DMS 273 (cell line): ENCODE results near the gene TOMM40L.
"Not testable (repeated sequence)": the region's sequence is repeated elsewhere in the genome, so short reads cannot be mapped to it uniquely, and the experiment has no call there.

ENCODE experiments used
- DNase-seq: peaks from one replicate; lab custom pipeline; 2025; ENCODE audit not compliant: unreplicated experiment; lab: John Stamatoyannopoulos, UW

The TOMM40L gene

DNA sequence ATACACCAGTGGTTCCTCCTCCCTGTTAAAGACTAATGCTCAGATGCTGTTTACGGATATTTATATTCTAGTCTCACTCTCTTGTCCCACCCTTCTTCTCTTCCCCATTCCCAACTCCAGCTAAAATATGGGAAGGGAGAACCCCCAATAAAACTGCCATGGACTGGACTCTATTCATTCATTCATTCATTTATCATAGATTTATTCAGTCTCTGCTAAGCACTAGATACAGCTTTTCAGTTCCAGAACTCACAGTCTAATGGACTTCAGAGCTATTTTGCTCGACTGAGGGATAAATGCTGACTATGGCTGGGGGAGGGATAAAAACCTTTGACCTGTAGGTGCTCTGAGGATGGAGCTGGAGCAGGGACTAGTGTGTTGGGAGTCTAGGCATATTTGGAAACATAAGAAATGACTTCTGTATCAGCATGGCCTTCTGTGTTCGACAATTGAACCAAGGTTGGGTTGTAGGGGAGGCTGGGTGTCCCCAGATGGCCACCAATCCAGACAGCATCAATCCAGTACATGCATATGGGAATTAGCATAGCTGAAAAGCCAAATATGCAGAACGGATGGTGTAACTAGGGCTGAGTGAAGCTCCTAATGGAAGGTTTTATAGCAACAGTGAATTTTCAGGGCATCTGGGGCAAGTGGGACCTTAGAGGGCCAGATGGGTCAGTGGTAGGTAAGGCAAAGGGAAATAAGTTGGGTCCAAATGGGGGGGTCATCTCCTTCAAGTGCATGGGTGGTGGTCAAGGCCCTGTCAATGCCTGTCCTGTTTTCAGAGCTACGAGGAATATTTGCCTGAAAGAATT is 6.6 kb upstream of the TOMM40L start:
- DNase-seq, result no peak

- no peak for DNase-seq
These were observed 5.9 kb upstream of the TOMM40L start for GRCh38 chr1:161220002-161220401.

- no peak for DNase-seq
These were observed 3.5 kb upstream of the TOMM40L start for GRCh38 chr1:161222175-161223019.

GRCh38 chr1:161223805-161224694 is 1.8 kb upstream of the TOMM40L start:
- no peak for DNase-seq

- DNase-seq, result not testable (repeated sequence)
These were observed 1.2 kb upstream of the TOMM40L start for GRCh38 chr1:161224695-161225087.

DNA sequence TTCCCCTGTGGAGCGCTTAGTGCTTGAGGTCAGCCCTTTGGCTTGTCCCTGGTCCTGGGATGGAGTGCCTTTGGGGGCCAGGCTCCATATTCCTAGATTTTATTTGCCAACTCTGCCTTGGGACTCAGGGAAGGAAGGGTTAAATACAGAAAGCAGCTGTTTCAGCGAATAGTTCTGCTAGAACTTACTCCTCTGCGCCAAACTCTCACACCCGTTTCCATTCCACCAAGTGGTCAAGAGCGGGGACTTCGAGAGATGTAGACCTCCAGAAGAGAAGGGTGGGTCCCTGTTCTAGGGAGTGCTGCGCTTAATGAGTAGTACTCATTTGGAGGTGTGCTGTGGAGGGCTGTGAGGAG is 704 bp upstream of the TOMM40L start:
- DNase-seq, result no peak

DNA sequence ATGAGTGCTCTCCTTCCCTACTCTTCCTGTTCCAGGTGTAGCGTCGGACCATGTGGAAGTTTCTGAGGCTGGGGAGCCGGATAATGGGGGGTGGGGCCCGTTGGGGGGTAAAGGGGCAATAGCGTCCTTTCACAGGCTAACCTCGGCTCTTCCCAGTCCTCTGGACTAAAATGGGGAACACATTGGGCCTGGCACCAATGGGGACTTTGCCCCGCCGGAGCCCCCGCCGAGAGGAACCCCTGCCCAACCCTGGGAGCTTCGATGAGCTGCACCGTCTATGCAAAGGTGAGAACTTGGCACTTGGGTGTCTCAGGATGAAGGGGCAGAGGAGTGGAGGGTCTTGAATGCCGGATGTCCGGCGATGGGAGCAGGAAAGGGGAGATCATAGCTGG is 456 bp downstream of the TOMM40L start:
- DNase-seq, result no peak

- DNase-seq, result peak; percentile 58
These were observed 899 bp downstream of the TOMM40L start for GRCh38 chr1:161226759-161227158.

DNA sequence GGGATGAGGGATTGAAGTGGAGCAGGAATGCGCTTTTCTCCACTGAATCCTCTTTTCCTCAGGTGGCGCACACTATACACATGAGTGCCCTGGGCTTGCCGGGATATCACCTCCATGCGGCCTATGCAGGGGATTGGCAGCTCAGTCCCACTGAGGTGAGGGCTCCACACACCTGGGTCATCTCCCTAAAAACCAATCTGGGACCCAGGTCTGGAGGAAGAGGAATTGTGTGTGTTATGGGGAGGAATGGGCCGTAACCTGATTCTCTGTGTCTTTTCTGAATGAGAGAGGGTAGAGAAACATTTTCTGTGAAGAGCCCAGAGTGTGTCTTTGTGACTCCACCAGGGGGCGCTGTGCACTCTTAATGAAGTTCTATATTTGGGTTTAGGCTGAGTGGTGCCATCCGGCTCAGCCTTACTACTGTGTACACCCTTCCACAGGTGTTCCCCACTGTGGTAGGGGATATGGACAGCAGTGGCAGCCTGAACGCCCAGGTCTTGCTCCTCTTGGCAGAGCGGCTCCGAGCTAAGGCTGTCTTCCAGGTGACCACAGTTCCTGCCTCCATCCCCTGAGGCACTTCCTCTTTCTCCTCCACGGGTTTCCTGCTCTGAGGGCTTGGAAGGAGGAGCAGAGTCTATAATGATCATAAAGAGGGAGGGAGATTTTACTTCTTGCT is 1.5 kb downstream of the TOMM40L start:
- DNase-seq, result peak; percentile 90

DNA sequence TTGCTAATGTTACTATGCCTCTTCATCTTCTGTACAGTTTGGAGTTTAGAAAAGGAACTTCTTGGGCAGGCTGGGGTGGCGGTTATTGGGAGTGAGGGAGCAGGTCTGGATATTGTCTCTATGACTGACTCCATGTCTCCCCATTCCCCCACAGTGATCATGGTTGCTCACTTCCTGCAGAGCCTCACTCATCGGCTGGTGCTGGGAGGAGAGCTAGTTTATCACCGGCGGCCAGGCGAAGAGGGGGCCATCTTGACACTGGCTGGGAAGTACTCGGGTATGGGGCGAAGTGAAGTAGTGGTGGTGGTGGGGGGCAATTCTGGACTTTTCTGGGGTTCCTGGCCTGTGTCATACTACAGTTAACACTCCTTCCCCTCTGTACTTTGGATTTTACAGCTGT is 2.2 kb downstream of the TOMM40L start:
- DNase-seq, result no peak

- peak; percentile 28 for DNase-seq
These were observed 4.0 kb downstream of the TOMM40L start for GRCh38 chr1:161229896-161230295.

GRCh38 chr1:161230762-161231161 is 4.9 kb downstream of the TOMM40L start:
- no peak for DNase-seq

- DNase-seq, result no peak
These were observed 7.2 kb downstream of the TOMM40L start for GRCh38 chr1:161233102-161233501.

- no peak for DNase-seq
These were observed 10.3 kb downstream of the TOMM40L start for GRCh38 chr1:161235957-161236775.

GRCh38 chr1:161238039-161238473 is 12.2 kb downstream of the TOMM40L start, which contains the start of gene NR1I3:
Gene NR1I3 (minus strand): TSS chr1:161238203. CDS start chr1:161236565, 1,638 bp downstream.
- no peak for DNase-seq

- no peak for DNase-seq
These were observed 15.8 kb downstream of the TOMM40L start for GRCh38 chr1:161241682-161242081.

- no peak for DNase-seq
These were observed 16.5 kb downstream of the TOMM40L start for GRCh38 chr1:161242313-161242712.

- no peak for DNase-seq
These were observed 19.0 kb downstream of the TOMM40L start for GRCh38 chr1:161244888-161245287.

DNA sequence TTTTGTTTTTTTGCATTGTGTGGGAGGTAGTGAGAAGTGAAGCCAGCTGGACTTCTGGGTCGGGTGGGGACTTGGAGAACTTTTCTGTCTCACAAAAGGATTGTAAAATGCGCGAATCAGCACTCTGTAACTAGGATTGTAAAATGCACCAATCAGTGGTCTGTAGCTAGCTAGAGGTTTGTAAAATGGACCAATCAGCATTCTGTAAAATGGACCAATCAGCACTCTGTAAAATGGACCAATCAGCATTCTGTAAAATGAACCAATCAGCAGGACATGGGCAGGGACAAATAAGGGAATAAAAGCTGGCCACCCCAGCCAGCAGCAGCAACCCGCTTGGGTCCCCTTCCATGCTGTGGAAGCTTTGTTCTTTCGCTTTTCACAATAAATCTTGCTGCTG is 24.2 kb downstream of the TOMM40L start:
- DNase-seq, result not testable (repeated sequence)

- no peak for DNase-seq
These were observed 25.0 kb downstream of the TOMM40L start for GRCh38 chr1:161250829-161251228.
